ENCODE data around the gene UNC5A.

The UNC5A gene

DNA sequence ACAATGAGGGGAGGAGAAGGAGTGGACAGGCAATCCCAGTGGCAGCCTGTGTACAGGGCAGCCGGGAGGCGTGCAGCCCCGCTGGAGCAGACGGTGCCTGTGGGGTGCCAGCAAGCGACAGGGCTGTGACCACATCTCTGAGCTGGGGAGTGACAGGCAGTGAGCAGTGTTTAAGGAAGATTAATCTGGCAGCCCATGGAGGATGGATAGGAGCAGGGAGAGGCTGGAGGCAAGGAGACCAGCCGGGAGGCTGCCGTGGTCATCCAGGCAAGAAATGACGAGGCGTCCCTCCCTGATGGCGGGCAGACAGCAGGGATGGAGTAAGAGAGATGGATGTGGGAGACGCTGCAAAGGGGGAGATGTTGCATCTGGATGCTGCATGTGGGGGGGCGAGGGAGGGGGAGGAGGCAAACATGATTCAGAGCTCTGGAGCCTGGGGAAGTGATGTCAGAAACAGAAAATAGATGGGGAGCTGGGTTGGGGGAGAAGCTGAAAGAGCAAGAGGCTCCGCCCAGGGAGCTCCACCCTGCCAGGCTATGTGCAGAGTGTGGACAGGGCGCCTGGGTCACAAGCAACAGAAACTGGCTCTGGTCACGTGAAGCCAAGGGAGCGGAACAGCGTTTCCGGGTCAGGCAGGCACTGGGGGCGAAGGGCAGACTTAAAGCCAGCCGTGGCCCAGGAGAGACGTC is 12.6 kb downstream of the UNC5A start:
- no peaks in the 10 kb centered on the region for H3K36me3 ChIP-seq (ENCODE audit: insufficient read depth)
- H3K27ac ChIP-seq: no peak overlapping the region
- no peak overlapping the region for H3K4me3 ChIP-seq (IDR thresholded peaks at IDR 0.05; ENCODE audit: insufficient read depth, low read depth, low read length)
- TF ChIP-seq, protein P1, sequence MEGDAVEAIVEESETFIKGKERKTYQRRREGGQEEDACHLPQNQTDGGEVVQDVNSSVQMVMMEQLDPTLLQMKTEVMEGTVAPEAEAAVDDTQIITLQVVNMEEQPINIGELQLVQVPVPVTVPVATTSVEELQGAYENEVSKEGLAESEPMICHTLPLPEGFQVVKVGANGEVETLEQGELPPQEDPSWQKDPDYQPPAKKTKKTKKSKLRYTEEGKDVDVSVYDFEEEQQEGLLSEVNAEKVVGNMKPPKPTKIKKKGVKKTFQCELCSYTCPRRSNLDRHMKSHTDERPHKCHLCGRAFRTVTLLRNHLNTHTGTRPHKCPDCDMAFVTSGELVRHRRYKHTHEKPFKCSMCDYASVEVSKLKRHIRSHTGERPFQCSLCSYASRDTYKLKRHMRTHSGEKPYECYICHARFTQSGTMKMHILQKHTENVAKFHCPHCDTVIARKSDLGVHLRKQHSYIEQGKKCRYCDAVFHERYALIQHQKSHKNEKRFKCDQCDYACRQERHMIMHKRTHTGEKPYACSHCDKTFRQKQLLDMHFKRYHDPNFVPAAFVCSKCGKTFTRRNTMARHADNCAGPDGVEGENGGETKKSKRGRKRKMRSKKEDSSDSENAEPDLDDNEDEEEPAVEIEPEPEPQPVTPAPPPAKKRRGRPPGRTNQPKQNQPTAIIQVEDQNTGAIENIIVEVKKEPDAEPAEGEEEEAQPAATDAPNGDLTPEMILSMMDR (conservative IDR thresholded peaks at IDR 0.05; ENCODE audit: low read depth, low read length): no peak
- no peaks in the 10 kb centered on the region for H4K20me1 ChIP-seq (ENCODE audit: insufficient read depth)
- H3K79me2 ChIP-seq (ENCODE audit: insufficient read depth, low read depth): no peaks in the 10 kb centered on the region
- no peak overlapping the region for H3K9ac ChIP-seq
- no peak overlapping the region for H3K4me2 ChIP-seq
- H2AFZ ChIP-seq (ENCODE audit: low read depth): no peak overlapping the region
- no peaks in the 10 kb centered on the region for H3K4me1 ChIP-seq (ENCODE audit: low read depth, poor library complexity, severe bottlenecking)
- H3K27me3 ChIP-seq (ENCODE audit: insufficient read depth, low read depth): peaks cover 3% of the 10 kb centered on the region; the same call in 1 of the 2 replicates

DNA sequence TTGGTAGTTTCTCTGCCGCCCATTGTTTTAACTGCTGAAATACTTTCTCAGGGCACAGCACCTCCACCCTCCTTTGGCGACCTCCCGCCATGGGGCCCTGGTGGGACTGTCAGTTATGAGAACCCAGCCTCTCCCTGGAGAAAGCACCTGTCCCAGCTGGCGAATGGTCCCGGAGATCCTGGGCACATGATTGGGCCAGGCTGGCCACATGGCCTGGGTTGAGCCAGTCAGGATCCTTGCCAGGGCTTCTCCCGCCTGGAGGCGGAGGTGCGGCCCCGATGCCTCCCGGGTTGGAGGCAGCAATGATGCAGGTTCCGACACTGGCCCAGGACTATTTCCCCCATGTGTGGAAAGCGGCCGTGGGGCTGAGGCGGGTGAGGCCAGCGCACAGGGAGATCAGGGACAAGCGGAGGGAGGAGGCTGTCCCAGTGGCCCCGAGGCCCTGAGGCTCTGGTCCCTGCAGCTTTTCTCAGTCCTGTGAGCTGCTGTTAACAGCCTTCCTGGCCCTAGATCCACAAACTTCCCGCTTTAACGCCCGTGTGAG is 13.6 kb downstream of the UNC5A start:
- Histone ChIP-seq H2AFZ (ENCODE audit: low read depth) (no peak overlapping the region), H3K27me3 (ENCODE audit: insufficient read depth, low read depth) (no peaks in the 10 kb centered on the region; the same call in 1 of the 2 replicates), H3K9ac (no peak overlapping the region), H3K27ac (no peak overlapping the region), H3K4me1 (ENCODE audit: low read depth, poor library complexity, severe bottlenecking) (no peaks in the 10 kb centered on the region), H3K4me3 (IDR thresholded peaks at IDR 0.05; ENCODE audit: insufficient read depth, low read depth, low read length) (no peak overlapping the region), H3K36me3 (ENCODE audit: insufficient read depth) (no peaks in the 10 kb centered on the region), H3K4me2 (no peak overlapping the region), H4K20me1 (ENCODE audit: insufficient read depth) (no peaks in the 10 kb centered on the region), H3K79me2 (ENCODE audit: insufficient read depth, low read depth) (no peaks in the 10 kb centered on the region)
- TF ChIP-seq, protein P1 (conservative IDR thresholded peaks at IDR 0.05; ENCODE audit: low read depth, low read length): no peak

DNA sequence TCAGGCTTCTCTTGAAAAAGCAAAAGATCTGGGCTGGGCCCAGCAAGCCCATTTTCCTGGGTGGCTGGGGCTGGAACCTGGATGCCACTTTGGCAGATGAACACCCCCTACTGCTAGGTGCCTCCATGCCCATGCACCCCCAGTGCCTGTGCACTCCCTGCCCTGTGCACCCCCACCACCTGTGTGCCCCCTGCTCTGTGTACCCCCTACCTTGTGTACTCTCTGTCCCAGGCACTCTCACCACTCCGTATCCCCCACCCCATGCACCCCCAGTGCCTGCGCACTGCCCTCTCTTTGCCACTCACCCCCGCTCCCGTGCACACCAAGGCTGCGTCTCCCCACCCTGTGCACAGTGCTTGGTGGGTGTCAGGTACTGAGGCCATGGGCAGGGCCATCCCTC is 14.2 kb downstream of the UNC5A start:
- no peak overlapping the region for H3K9ac ChIP-seq
- no peaks in the 10 kb centered on the region for H3K79me2 ChIP-seq (ENCODE audit: insufficient read depth, low read depth)
- H4K20me1 ChIP-seq (ENCODE audit: insufficient read depth): no peaks in the 10 kb centered on the region
- H2AFZ ChIP-seq (ENCODE audit: low read depth): no peak overlapping the region
- no peaks in the 10 kb centered on the region for H3K4me1 ChIP-seq (ENCODE audit: low read depth, poor library complexity, severe bottlenecking)
- TF ChIP-seq, protein P1 (conservative IDR thresholded peaks at IDR 0.05; ENCODE audit: low read depth, low read length): no peak
- no peak overlapping the region for H3K27ac ChIP-seq
- H3K4me3 ChIP-seq (IDR thresholded peaks at IDR 0.05; ENCODE audit: insufficient read depth, low read depth, low read length): no peak overlapping the region
- H3K4me2 ChIP-seq: no peak overlapping the region
- no peaks in the 10 kb centered on the region; the same call in 1 of the 2 replicates for H3K27me3 ChIP-seq (ENCODE audit: insufficient read depth, low read depth)
- H3K36me3 ChIP-seq (ENCODE audit: insufficient read depth): no peaks in the 10 kb centered on the region

DNA sequence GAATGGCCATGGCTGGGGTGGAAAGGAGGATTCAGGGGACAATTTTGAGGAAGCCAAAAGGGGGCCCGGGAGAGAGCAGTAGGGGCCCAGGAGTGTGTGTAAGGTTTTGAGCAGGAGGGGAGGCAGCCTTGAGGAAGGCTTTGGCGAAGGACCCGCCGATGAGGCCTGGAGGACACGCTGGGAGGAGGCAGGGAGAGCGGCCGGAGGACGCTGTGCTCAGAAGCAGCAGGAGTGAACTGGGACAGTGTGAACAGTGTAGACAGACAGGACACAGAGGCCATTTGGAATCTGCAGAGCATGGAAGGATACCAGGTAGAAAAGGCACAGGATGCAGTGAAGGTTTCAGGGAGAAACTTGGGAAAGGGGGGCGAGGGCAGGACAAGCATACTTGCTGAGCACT is 14.9 kb downstream of the UNC5A start:
- Histone ChIP-seq H3K27me3 (ENCODE audit: insufficient read depth, low read depth) (no peaks in the 10 kb centered on the region; the same call in 1 of the 2 replicates), H3K4me1 (ENCODE audit: low read depth, poor library complexity, severe bottlenecking) (no peaks in the 10 kb centered on the region), H3K4me3 (IDR thresholded peaks at IDR 0.05; ENCODE audit: insufficient read depth, low read depth, low read length) (no peak overlapping the region), H3K27ac (no peak overlapping the region), H3K9ac (no peak overlapping the region), H3K36me3 (ENCODE audit: insufficient read depth) (no peaks in the 10 kb centered on the region), H3K79me2 (ENCODE audit: insufficient read depth, low read depth) (no peaks in the 10 kb centered on the region), H3K4me2 (no peak overlapping the region), H2AFZ (ENCODE audit: low read depth) (no peak overlapping the region), H4K20me1 (ENCODE audit: insufficient read depth) (no peaks in the 10 kb centered on the region)
- TF ChIP-seq, protein P1 (conservative IDR thresholded peaks at IDR 0.05; ENCODE audit: low read depth, low read length): no peak

Data from KMS-11 (cell line).